ENCODE data around the gene PROCA1.

PROCA1 gene

GRCh38 chr17:28657756-28658155 is 53.9 kb downstream of the PROCA1 start:
- peaks cover 51% of the 10 kb centered on the region for H3K79me2 ChIP-seq
- H3K27ac ChIP-seq = no peak overlapping the region
- H3K9ac ChIP-seq = no peak overlapping the region
- no peaks in the 10 kb centered on the region for H3K27me3 ChIP-seq (ENCODE audit: control insufficient read depth, insufficient read depth, low read length)
- H3K36me3 ChIP-seq (ENCODE audit: control insufficient read depth, insufficient read depth, low read length) = no peaks in the 10 kb centered on the region
- no peak overlapping the region for H2AFZ ChIP-seq
- H3K9me3 ChIP-seq (ENCODE audit: control insufficient read depth, low read length) = no peaks in the 10 kb centered on the region
- no peak for TF ChIP-seq CTCF (IDR thresholded peaks at IDR 0.05)
- no peak overlapping the region for H3K4me2 ChIP-seq (ENCODE audit: low read length)
- H3K4me1 ChIP-seq = peaks cover under 1% of the 10 kb centered on the region
- no peak overlapping the region for H3K4me3 ChIP-seq (ENCODE audit: low read depth, low read length)

- H3K36me3 ChIP-seq (ENCODE audit: control insufficient read depth, insufficient read depth, low read length) = no peaks in the 10 kb centered on the region
Observed at GRCh38 chr17:28655160-28655559, 56.5 kb downstream of the PROCA1 start.

More at GRCh38 chr17:28655160-28655559, 56.5 kb downstream of the PROCA1 start:
- peaks cover 40% of the 10 kb centered on the region for H3K79me2 ChIP-seq
- no peaks in the 10 kb centered on the region for H3K27me3 ChIP-seq (ENCODE audit: control insufficient read depth, insufficient read depth, low read length)
- TF ChIP-seq CTCF (IDR thresholded peaks at IDR 0.05) = no peak
- no peaks in the 10 kb centered on the region for H3K4me1 ChIP-seq
- H3K27ac ChIP-seq = no peak overlapping the region
- H3K4me3 ChIP-seq (ENCODE audit: low read depth, low read length) = no peak overlapping the region
- H3K9ac ChIP-seq = no peak overlapping the region
- no peaks in the 10 kb centered on the region for H3K9me3 ChIP-seq (ENCODE audit: control insufficient read depth, low read length)
- H2AFZ ChIP-seq = no peak overlapping the region
- no peak overlapping the region for H3K4me2 ChIP-seq (ENCODE audit: low read length)
